IgD-negative memory B cell (primary cell): ENCODE results near the gene PANX1. TPM values are rescaled to one million over a fixed set of nuclear protein-coding genes. Genes with fewer than 3 reads are reported as not detected.
"Not testable (repeated sequence)": the region's sequence is repeated elsewhere in the genome, so short reads cannot be mapped to it uniquely, and the experiment has no call there.

ENCODE experiments used
- H3K27ac Mint-ChIP-seq, 3 donors: one replicate each; pipeline ENCODE4 v1.8.0; 2020 to 2022; ENCODE audit warnings: mild to moderate bottlenecking in 3 of 3, mixed read lengths in 3 of 3, moderate library complexity in 1 of 3
- H3K27me3 Mint-ChIP-seq: one replicate; pipeline ENCODE4 v1.8.0; 2021; ENCODE audit warnings: mixed read lengths
- H3K36me3 Mint-ChIP-seq: one replicate; pipeline ENCODE4 v1.8.0; 2020; ENCODE audit warnings: mild to moderate bottlenecking, mixed read lengths
- H3K4me1 Mint-ChIP-seq, 3 donors: one replicate each; pipeline ENCODE4 v1.8.0; 2020 to 2022; ENCODE audit warnings: mixed read lengths in 3 of 3, mild to moderate bottlenecking in 1 of 3
- H3K4me3 Mint-ChIP-seq, 4 donors: one replicate each; pipeline ENCODE4 v1.8.0; 2020 to 2022; ENCODE audit warnings: mild to moderate bottlenecking in 4 of 4, mixed read lengths in 4 of 4, moderate library complexity in 3 of 4
- H3K9me3 Mint-ChIP-seq, 3 donors: one replicate each; pipeline ENCODE4 v1.8.0; 2020 to 2021; ENCODE audit warnings: mixed read lengths in 3 of 3, mild to moderate bottlenecking in 1 of 3
- polyA plus RNA-seq: library from polyadenylated mRNA; unstranded; fragments of 300-500 nt; fragmentation: Illumina TruSeq; gene quantifications from one replicate; pipeline ENCODE4 v1.2.3, GENCODE V29; 2021

PANX1 gene
- polyA plus RNA-seq, 1 donor from 2014 or later, result 10.0 TPM

- peaks cover 0 to 2% (median 0%) of the 10 kb centered on the region in 3 donors for H3K4me1 Mint-ChIP-seq
- H3K27me3 Mint-ChIP-seq, result peaks cover 2% of the 10 kb centered on the region
- H3K36me3 Mint-ChIP-seq, result peaks cover 3% of the 10 kb centered on the region
- H3K4me3 Mint-ChIP-seq, result no peak overlapping the region
- H3K9me3 Mint-ChIP-seq, result no peaks in the 10 kb centered on the region
- H3K27ac Mint-ChIP-seq, result no peak overlapping the region
These were observed 10.8 kb upstream of the PANX1 start for GRCh38 chr11:94117871-94118270.

- not testable (repeated sequence) for H3K4me3 Mint-ChIP-seq, H3K4me1 Mint-ChIP-seq, H3K36me3 Mint-ChIP-seq, H3K27ac Mint-ChIP-seq, H3K27me3 Mint-ChIP-seq, H3K9me3 Mint-ChIP-seq
These were observed 9.0 kb upstream of the PANX1 start for GRCh38 chr11:94119676-94120075.

- H3K36me3 Mint-ChIP-seq, H3K4me1 Mint-ChIP-seq, H3K9me3 Mint-ChIP-seq, H3K27me3 Mint-ChIP-seq, H3K4me3 Mint-ChIP-seq, H3K27ac Mint-ChIP-seq: not testable (repeated sequence)
These were observed 8.1 kb upstream of the PANX1 start for GRCh38 chr11:94120516-94120915.

DNA sequence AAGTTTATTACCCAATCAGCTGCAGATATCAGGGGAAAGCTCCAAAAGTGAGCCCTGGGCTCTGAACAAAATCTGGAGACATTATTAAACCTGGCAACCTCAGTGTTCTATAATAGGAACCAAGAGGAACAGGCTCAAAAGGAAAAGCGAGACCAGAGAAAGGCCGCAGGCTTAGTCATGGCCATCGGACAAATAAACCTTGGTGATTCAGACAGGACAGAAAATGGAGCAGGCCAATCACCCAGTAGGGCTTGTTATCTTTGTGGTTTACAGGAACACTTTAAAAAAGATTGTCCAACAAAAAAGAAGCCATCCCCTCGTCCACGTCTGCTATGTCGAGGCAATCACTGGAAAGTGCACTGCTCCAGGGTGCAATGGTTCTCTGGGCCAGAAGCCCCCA, 7.7 kb upstream of the PANX1 start:
- H3K27ac Mint-ChIP-seq, result peak overlapping the region in 1 of 3 donors; percentile 25
- H3K4me3 Mint-ChIP-seq, result no peak overlapping the region

GRCh38 chr11:94125407-94126115, 3.1 kb upstream of the PANX1 start:
- Mint-ChIP-seq H3K36me3 (peaks cover 2% of the 10 kb centered on the region), H3K4me3 (peak overlapping the region in 1 of 4 donors; percentile 6), H3K27me3 (no peaks in the 10 kb centered on the region), H3K27ac (no peak overlapping the region), H3K4me1 (peaks cover 5 to 14% (median 9%) of the 10 kb centered on the region in 3 donors), H3K9me3 (no peaks in the 10 kb centered on the region)

More for the DNA sequence above, 7.7 kb upstream of the PANX1 start:
- H3K27me3 Mint-ChIP-seq, result peaks cover 2% of the 10 kb centered on the region
- H3K9me3 Mint-ChIP-seq, result no peaks in the 10 kb centered on the region
- H3K36me3 Mint-ChIP-seq, result peaks cover 3% of the 10 kb centered on the region
- peaks cover 0 to 4% (median 0%) of the 10 kb centered on the region in 3 donors for H3K4me1 Mint-ChIP-seq

DNA sequence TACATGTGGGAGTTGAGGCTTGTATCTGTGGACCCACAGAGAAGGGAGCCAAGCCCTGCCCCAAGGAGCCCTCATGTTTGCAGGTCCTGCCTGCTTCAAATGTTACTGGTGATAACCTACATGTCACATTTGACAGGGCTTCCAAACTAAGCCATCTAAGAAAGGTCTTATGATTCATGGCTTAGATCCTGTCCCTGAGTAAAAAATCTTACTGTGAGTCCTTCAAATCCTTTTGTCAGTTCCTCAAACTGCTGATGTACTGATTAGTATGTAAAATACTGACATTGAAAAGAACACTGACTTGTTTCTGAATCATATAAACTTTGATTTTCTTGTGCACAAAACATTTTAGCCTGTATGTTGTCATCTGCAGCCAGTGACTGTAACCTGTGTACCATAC, 1.0 kb upstream of the PANX1 start:
- peak overlapping the region in 2 of 4 donors; percentile 97 for H3K4me3 Mint-ChIP-seq
- no peaks in the 10 kb centered on the region for H3K9me3 Mint-ChIP-seq
- H3K27ac Mint-ChIP-seq, result peak overlapping the region in 2 of 3 donors; percentile 69 to 94
- H3K27me3 Mint-ChIP-seq, result no peaks in the 10 kb centered on the region
- peaks cover 5 to 14% (median 9%) of the 10 kb centered on the region in 3 donors for H3K4me1 Mint-ChIP-seq
- peaks cover 2% of the 10 kb centered on the region for H3K36me3 Mint-ChIP-seq

- H3K36me3 Mint-ChIP-seq, result peaks cover 2% of the 10 kb centered on the region
- peaks cover 4 to 15% (median 14%) of the 10 kb centered on the region in 3 donors for H3K4me1 Mint-ChIP-seq
- no peaks in the 10 kb centered on the region for H3K9me3 Mint-ChIP-seq
- peak overlapping the region in 2 of 4 donors; percentile 97 for H3K4me3 Mint-ChIP-seq
- no peaks in the 10 kb centered on the region for H3K27me3 Mint-ChIP-seq
- H3K27ac Mint-ChIP-seq, result peak overlapping the region; percentile 69 to 97 (median 94)
These were observed 323 bp upstream of the PANX1 start for GRCh38 chr11:94128291-94128745.

- H3K36me3 Mint-ChIP-seq, result peaks cover 2% of the 10 kb centered on the region
- H3K27me3 Mint-ChIP-seq, result no peaks in the 10 kb centered on the region
- H3K4me3 Mint-ChIP-seq, result no peak overlapping the region
- no peaks in the 10 kb centered on the region for H3K9me3 Mint-ChIP-seq
- peaks cover 13 to 26% (median 24%) of the 10 kb centered on the region in 3 donors for H3K4me1 Mint-ChIP-seq
- no peak overlapping the region for H3K27ac Mint-ChIP-seq
These were observed 1.1 kb downstream of the PANX1 start for GRCh38 chr11:94129512-94130297.

DNA sequence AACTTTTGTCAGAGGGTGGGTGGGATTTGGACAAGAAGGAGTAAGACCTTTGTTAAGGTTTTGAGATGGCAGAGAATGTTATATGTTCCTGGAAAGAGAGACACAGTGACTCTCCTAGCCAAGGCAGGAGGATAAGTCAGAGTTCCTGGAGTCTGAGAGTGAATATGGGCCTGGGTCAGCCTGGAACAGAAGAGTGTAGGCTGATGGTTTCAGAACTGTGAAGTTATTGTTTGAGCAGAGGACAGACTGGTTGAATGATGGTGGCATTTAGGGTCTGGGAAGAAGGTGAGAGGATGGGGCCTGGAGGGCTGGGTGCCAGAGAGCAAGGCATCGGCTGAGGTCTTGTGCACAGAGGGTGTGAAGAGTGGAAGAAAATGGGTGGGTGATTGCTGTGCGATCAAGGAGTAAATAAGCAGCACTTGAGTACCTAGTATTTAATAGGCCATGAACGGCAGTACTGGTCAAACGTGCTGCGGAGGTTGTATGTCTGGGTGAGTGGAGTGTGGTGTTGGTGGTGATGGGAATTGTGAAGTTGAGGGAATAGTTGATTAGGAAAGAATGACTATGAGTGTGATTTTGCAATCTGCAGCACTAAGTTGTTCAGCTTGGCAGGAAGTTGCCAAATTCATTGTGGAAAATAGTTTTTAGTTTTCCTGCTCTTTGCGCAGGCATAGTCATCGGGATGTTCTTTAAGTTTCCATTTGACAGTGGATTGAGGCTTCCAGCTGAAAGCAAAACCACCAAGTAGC, 1.8 kb downstream of the PANX1 start:
- Mint-ChIP-seq H3K4me3 (no peak overlapping the region), H3K36me3 (peaks cover 2% of the 10 kb centered on the region), H3K9me3 (no peaks in the 10 kb centered on the region), H3K27me3 (no peaks in the 10 kb centered on the region), H3K4me1 (peaks cover 19 to 33% (median 30%) of the 10 kb centered on the region in 3 donors), H3K27ac (no peak overlapping the region)

GRCh38 chr11:94131047-94131717, 2.5 kb downstream of the PANX1 start:
- H3K4me3 Mint-ChIP-seq, result no peak overlapping the region
- H3K27me3 Mint-ChIP-seq, result no peaks in the 10 kb centered on the region
- peaks cover 26 to 40% (median 37%) of the 10 kb centered on the region in 3 donors for H3K4me1 Mint-ChIP-seq
- H3K27ac Mint-ChIP-seq, result no peak overlapping the region
- H3K9me3 Mint-ChIP-seq, result no peaks in the 10 kb centered on the region
- H3K36me3 Mint-ChIP-seq, result peaks cover 2% of the 10 kb centered on the region

GRCh38 chr11:94131718-94132115, 3.1 kb downstream of the PANX1 start:
- Mint-ChIP-seq H3K9me3 (no peaks in the 10 kb centered on the region), H3K27ac (no peak overlapping the region), H3K36me3 (peaks cover 2% of the 10 kb centered on the region), H3K4me3 (no peak overlapping the region), H3K4me1 (peaks cover 28 to 42% (median 39%) of the 10 kb centered on the region in 3 donors), H3K27me3 (no peaks in the 10 kb centered on the region)

- H3K4me3 Mint-ChIP-seq, result no peak overlapping the region
- peaks cover 27 to 43% (median 38%) of the 10 kb centered on the region in 3 donors for H3K4me1 Mint-ChIP-seq
- peaks cover 3% of the 10 kb centered on the region for H3K36me3 Mint-ChIP-seq
- no peaks in the 10 kb centered on the region for H3K9me3 Mint-ChIP-seq
- H3K27ac Mint-ChIP-seq, result no peak overlapping the region
- no peaks in the 10 kb centered on the region for H3K27me3 Mint-ChIP-seq
These were observed 3.5 kb downstream of the PANX1 start for GRCh38 chr11:94132152-94132558.

GRCh38 chr11:94132823-94133408, 4.3 kb downstream of the PANX1 start:
- H3K9me3 Mint-ChIP-seq, result no peaks in the 10 kb centered on the region
- H3K4me1 Mint-ChIP-seq, result peaks cover 24 to 40% (median 31%) of the 10 kb centered on the region in 3 donors
- no peaks in the 10 kb centered on the region for H3K27me3 Mint-ChIP-seq
- peak overlapping the region in 1 of 3 donors; percentile 9 for H3K27ac Mint-ChIP-seq
- H3K36me3 Mint-ChIP-seq, result peaks cover 2% of the 10 kb centered on the region
- peak overlapping the region in 1 of 4 donors; percentile 42 for H3K4me3 Mint-ChIP-seq

DNA sequence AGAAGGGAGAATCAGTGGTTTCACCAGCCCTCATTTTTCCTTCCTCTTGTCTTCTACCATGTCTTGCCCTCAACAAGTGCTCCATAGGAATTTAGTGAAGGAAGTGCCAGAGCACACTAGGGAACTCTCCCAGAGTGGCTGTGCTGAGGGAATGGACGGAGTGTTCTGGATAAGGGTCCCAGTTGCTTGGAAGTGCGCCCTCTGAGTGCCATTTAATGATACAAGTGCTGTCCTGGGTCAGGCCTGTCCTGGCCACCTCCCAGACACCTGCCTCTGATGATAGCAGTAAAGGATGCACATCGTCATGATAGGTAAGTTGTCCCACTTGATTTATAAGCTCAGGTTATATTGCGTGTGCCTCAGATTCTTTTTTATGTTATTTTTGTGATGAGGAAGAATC, 5.1 kb downstream of the PANX1 start:
- peaks cover 26 to 35% (median 26%) of the 10 kb centered on the region in 3 donors for H3K4me1 Mint-ChIP-seq

More for the DNA sequence above, 5.1 kb downstream of the PANX1 start:
- Mint-ChIP-seq H3K4me3 (peak overlapping the region in 2 of 4 donors; percentile 42 to 53), H3K9me3 (no peaks in the 10 kb centered on the region), H3K27ac (no peak overlapping the region), H3K36me3 (peaks cover 2% of the 10 kb centered on the region), H3K27me3 (no peaks in the 10 kb centered on the region)
